Ovary (tissue), 9 donors: ENCODE measurements around the gene GHR. TPM values are rescaled to one million over a fixed set of nuclear protein-coding genes. Genes with fewer than 3 reads are reported as not detected.
"Not testable (repeated sequence)": the region's sequence is repeated elsewhere in the genome, so short reads cannot be mapped to it uniquely, and the experiment has no call there.

Experiments used
- DNase-seq, 5 donors: peaks; one replicate each; pipeline ENCODE4 v3.0.0-alpha.2; 2019 to 2020
- H3K27ac ChIP-seq, 2 donors: fragments of 200-600 bp; one replicate each; pipeline versions ENCODE4 v1.5.1 to v1.8.0; 2019 to 2022
- H3K27me3 ChIP-seq: fragments of 200-600 bp; one replicate; pipeline ENCODE4 v1.8.0; 2022
- H3K36me3 ChIP-seq: fragments of 200-600 bp; sonication (generic); one replicate; pipeline ENCODE4 v1.5.1; 2019
- H3K4me1 ChIP-seq: one replicate; pipeline ENCODE4 v1.8.1; 2013; ENCODE audit warnings: mild to moderate bottlenecking, moderate library complexity; ENCODE audit not compliant: insufficient read depth
- H3K4me3 ChIP-seq: fragments of 200-600 bp; sonication (generic); one replicate; pipeline ENCODE4 v1.5.1; 2017
- H3K9me3 ChIP-seq, 2 donors: fragments of 200-600 bp in 1 of 2; sonication (generic) in 1 of 2; one replicate each; pipeline versions ENCODE4 v1.5.1 to v1.8.1; 2013 to 2019; ENCODE audit warnings: mild to moderate bottlenecking in 1 of 2, moderate library complexity in 1 of 2
- EP300 ChIP-seq: sonication (generic); formaldehyde crosslinking; IDR thresholded peaks from one replicate; pipeline ENCODE4 v1.6.1; 2017; ENCODE audit warnings: antibody characterized with exemption
- POLR2A ChIP-seq: fragments of 450-650 bp; IDR thresholded peaks from one replicate; pipeline ENCODE4 v1.6.1; 2017; ENCODE audit warnings: antibody characterized with exemption, mild to moderate bottlenecking, moderate library complexity
- WGBS, 3 donors: extraction: QIAGEN DNeasy Blood & Tissue Kit in 1 of 3; methylation state at CpG; one replicate each; pipeline versions ENCODE4 v1.1.5 to v1.1.7; 2013 to 2017; 5-methylcytosine and 5-hydroxymethylcytosine counted together
- intact Hi-C, 4 donors: fragments of 100-400 bp; cut with DNase I; formaldehyde crosslinking; loops; one replicate each; pipeline versions ENCODE4 v1.11.0 to v1.15.1; 2022 to 2023
- polyA plus RNA-seq, 2 donors: library from polyadenylated mRNA; stranded (reverse); fragments of 200-250 nt in 1 of 2; fragments of 350-450 nt in 1 of 2; fragmentation: Illumina TruSeq in 1 of 2; extraction: RNeasy Lipid Tissue Mini Kit (QIAGEN cat#74804) in 1 of 2; gene quantifications; one replicate each; pipeline ENCODE4 v1.2.3, GENCODE V29; 2013 to 2014
- total RNA-seq, 7 donors: library from RNA; depleted of rRNA in 2 of 7; stranded (reverse); fragments of >200 nt in 2 of 7; fragmentation: NEBNext Ultra II Directional in 3 of 7; extraction: Animal tissue kit (Norgen Biotek cat#: 25700) in 3 of 7; gene quantifications; one replicate each; pipeline versions ENCODE4 v1.1.0 to v1.2.4, GENCODE V29; 2016 to 2023
- TF ChIP-seq, protein P1 (sequence below), 3 donors: fragments of 450-650 bp in 2 of 3; fragments of 200-600 bp in 1 of 3; IDR thresholded peaks; one replicate each; pipeline versions ENCODE4 v1.5.1 to v1.8.0; 2016 to 2022; ENCODE audit warnings: antibody characterized with exemption in 3 of 3, mild to moderate bottlenecking in 1 of 3
- donor health status: DM: no; HTN: no; CAD: no; lungs with moderate emphysema.
- donor health status: DM: no; HTN: no; CAD: no.
- donor health status: Bipolar disorder and iron deficiency.
- donor health status: DM: yes; HTN: yes; CAD: no.
- donor health status: DM: no; HTN: no; CAD: no.
- donor health status: DM: yes; HTN: yes; CAD: no.

Gene GHR
- total and polyA plus RNA-seq, 9 donors: 4.3 to 17.4 (median 7.0) TPM

DNA sequence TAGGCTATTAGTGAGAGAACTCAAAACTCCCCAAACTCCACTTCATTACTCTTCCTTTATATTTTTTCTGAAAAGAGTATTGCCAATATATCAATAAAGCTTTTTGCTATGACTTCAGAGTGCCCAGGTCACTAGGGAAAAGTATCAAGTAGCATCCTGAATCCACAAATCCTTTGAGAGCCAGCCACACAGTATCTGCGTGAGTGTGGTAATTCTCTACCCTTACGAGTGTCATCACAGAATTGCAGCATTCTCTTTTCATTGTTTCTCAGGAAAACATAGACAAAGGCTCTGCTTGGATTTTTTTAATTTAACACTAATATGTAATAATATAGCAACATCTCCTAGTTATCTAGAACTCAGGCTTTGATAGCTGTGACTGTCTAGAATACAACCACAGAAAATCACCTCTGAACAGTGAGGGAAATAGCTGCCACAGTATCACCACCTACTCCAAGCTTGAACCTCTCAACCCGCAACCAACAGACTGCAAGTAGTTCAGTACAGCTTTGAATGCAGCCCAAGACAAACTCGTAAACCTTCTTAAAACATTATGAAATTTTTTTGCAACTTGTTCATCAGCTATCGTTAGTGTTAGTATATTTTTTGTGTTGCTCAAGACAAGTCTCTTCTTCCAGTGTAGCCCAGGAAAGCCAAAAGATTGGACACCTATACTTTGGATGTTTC is 254.1 kb downstream of the GHR start:
- DNase-seq: no peak
- Histone ChIP-seq H3K27me3 (no peaks in the 10 kb centered on the region), H3K4me1 (no peaks in the 10 kb centered on the region), H3K9me3 (no peaks in the 10 kb centered on the region), H3K27ac (no peak overlapping the region), H3K4me3 (no peak overlapping the region), H3K36me3 (no peaks in the 10 kb centered on the region)
- 86 to 90% (median 88%) methylated on average over 5 of the region's 5 CpGs for WGBS, 3 donors
- intact Hi-C loops: no loop called here
- TF ChIP-seq EP300 (no peak), POLR2A (no peak)
- TF ChIP-seq, protein P1, sequence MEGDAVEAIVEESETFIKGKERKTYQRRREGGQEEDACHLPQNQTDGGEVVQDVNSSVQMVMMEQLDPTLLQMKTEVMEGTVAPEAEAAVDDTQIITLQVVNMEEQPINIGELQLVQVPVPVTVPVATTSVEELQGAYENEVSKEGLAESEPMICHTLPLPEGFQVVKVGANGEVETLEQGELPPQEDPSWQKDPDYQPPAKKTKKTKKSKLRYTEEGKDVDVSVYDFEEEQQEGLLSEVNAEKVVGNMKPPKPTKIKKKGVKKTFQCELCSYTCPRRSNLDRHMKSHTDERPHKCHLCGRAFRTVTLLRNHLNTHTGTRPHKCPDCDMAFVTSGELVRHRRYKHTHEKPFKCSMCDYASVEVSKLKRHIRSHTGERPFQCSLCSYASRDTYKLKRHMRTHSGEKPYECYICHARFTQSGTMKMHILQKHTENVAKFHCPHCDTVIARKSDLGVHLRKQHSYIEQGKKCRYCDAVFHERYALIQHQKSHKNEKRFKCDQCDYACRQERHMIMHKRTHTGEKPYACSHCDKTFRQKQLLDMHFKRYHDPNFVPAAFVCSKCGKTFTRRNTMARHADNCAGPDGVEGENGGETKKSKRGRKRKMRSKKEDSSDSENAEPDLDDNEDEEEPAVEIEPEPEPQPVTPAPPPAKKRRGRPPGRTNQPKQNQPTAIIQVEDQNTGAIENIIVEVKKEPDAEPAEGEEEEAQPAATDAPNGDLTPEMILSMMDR (IDR thresholded peaks at IDR 0.05): no peak

DNA sequence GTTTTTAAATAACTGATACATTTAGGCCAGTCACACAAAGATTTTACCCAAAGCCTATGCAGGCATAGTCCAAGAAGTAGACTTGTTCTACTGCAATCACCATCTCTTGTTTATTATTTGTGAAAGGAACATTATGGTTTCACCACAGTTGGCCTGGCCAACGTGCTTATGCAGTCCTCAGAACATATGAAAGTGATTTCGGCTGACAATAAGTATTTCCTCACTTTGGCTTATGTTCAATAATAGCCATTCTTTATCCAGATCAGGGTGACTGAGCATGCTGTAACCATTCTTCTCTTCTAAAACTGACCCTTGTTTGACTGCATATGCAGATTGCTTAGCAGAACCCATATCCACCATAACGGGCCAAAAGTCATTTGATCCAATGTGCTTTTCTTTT is 256.8 kb downstream of the GHR start:
- WGBS, 3 donors: 83 to 85% (median 83%) methylated on average over 3 of the region's 3 CpGs
- intact Hi-C loops: no loop called here
- Histone ChIP-seq H3K36me3 (no peaks in the 10 kb centered on the region), H3K9me3 (no peaks in the 10 kb centered on the region), H3K27me3 (no peaks in the 10 kb centered on the region), H3K4me1 (no peaks in the 10 kb centered on the region), H3K27ac (no peak overlapping the region), H3K4me3 (no peak overlapping the region)
- TF ChIP-seq POLR2A (no peak), EP300 (no peak)
- TF ChIP-seq, protein P1 (IDR thresholded peaks at IDR 0.05): no peak
- DNase-seq: no peak

DNA sequence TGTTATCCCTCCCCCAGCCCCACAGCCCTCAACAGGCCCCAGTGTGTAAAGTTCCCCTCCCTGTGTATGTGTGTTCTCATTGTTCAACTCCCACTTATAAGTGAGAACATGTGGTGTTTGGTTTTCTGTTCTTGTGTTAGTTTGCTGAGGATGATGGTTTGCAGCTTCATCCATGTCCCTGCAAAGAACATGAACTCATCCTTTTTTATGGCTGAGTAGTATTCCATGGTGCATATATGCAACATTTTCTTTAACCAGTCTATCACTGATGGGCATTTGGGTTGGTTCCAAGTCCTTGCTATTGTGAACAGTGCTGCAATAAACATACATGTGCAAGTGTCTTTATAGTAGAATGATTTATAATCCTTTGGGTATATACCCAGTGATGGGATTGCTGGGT is 261.8 kb downstream of the GHR start:
- H3K9me3 ChIP-seq, H3K36me3 ChIP-seq, H3K27ac ChIP-seq, H3K27me3 ChIP-seq, H3K4me3 ChIP-seq, intact Hi-C loops, DNase-seq, H3K4me1 ChIP-seq: not testable (repeated sequence)

DNA sequence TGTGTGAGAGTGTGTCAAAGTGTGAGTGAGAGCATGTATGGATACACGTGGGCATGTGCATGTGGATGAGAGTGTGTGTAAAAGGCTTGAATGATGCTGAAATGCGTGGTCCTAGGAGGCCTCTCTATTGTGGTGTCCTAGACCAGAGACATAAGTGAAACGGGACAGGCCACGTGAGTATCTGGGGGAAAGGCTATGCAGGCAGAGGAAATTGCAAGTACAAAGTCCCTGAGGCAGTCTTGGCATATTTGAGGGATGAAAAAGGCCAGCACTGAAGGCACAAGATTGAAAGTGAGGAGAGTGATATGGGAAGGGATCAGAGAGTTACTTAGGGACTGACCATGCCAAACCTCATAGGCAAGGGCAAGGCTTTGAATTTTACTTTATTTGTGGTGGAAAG is 266.2 kb downstream of the GHR start:
- H3K4me3 ChIP-seq: no peak overlapping the region
- H3K27ac ChIP-seq: no peak overlapping the region
- intact Hi-C loops: no loop called here
- TF ChIP-seq POLR2A (no peak), EP300 (no peak)
- TF ChIP-seq, protein P1 (IDR thresholded peaks at IDR 0.05): no peak
- no peaks in the 10 kb centered on the region for H3K36me3 ChIP-seq
- peaks cover 3% of the 10 kb centered on the region for H3K4me1 ChIP-seq
- 68 to 78% (median 74%) methylated on average over 4 of the region's 4 CpGs for WGBS, 3 donors
- no peak for DNase-seq
- H3K27me3 ChIP-seq: no peaks in the 10 kb centered on the region
- no peaks in the 10 kb centered on the region for H3K9me3 ChIP-seq

DNA sequence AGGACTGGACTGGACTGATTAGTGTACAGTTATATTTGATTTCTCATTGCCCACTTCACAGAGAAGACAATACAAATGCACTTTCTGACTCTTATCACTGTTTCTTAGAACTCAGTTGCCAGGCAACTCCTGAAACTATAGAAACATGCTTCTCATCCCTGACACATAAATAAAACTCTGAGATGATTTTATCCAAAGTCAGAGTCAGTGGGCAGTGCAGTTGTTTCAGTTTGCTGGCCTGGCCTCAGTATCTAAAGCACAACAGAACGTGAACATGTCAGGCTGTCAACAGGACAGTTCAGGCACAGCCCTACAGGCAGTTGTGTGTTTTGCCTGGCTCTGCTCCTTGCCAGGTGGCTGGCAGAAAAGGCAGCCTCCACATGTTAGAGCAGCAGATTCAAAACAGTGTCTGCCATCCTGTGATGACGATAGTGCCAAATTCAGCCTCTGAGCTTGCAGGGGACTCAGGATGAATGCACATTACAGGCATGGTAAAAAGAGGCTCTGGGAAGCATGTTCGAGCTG is 268.2 kb downstream of the GHR start:
- H3K27me3 ChIP-seq: no peaks in the 10 kb centered on the region
- no peaks in the 10 kb centered on the region for H3K36me3 ChIP-seq
- H3K4me3 ChIP-seq: no peak overlapping the region
- DNase-seq: peak in 1 of 5 donors; percentile 12
- peaks cover 3% of the 10 kb centered on the region for H3K4me1 ChIP-seq
- intact Hi-C loops: no loop called here
- no peaks in the 10 kb centered on the region for H3K9me3 ChIP-seq
- WGBS, 3 donors: 11 to 17% (median 15%) methylated on average over 3 of the region's 3 CpGs
- no peak overlapping the region for H3K27ac ChIP-seq
- TF ChIP-seq EP300 (no peak), POLR2A (no peak)
- TF ChIP-seq, protein P1 (IDR thresholded peaks at IDR 0.05): no peak
